Measurements from ENCODE around the gene PCK1.

DNA sequence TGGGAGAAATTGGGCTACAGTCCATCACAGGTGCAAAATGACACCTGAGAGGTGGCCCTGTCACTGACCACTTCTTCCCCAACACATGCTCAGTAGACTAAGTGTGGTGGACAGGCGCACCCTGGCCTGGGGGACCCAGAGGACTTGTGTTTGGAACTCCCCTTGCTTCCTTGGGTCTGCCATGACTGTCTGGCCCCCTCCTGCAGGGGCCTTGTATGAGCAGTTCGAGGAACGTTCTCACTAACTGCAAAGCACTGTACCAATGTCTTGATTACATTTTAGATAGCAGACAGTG, 4.0 kb upstream of the PCK1 start:
- TF ChIP-seq POLR2AphosphoS5 (IDR thresholded peaks at IDR 0.05; ENCODE audit: borderline replicate concordance, low read depth, low read length) (no peak), EZH2 (IDR thresholded peaks at IDR 0.05) (no peak)
